22Rv1 (cell line): ENCODE measurements around the gene GPX4.

Source experiments
- H3K27ac ChIP-seq: fragments of 450-650 bp; 2 replicates; pipeline ENCODE4 v1.5.1; 2017
- CTCF ChIP-seq: fragments of 450-650 bp; IDR thresholded peaks from 2 replicates; pipeline ENCODE4 v1.5.1; 2017; ENCODE audit warnings: mild to moderate bottlenecking
- ZFX ChIP-seq: fragments of 450-650 bp; IDR thresholded peaks from 2 replicates; pipeline ENCODE4 v1.6.1; 2017; ENCODE audit warnings: antibody characterized with exemption, borderline replicate concordance

GPX4 gene

GRCh38 chr19:1116726-1117581 lies 13.2 kb downstream of the GPX4 start:
- H3K27ac ChIP-seq = peak overlapping the region; percentile 98
- TF ChIP-seq CTCF = no peak
- no peak for TF ChIP-seq ZFX

- H3K27ac ChIP-seq = peak overlapping the region; percentile 98
- TF ChIP-seq CTCF = no peak
- TF ChIP-seq ZFX = no peak
Measured at GRCh38 chr19:1117654-1118053, 13.9 kb downstream of the GPX4 start.

GRCh38 chr19:1118999-1119398 lies 15.2 kb downstream of the GPX4 start:
- no peak for TF ChIP-seq ZFX
- TF ChIP-seq CTCF = no peak
- H3K27ac ChIP-seq = no peak overlapping the region

- TF ChIP-seq CTCF (no peak), ZFX (no peak)
Measured at GRCh38 chr19:1119475-1120217, 15.9 kb downstream of the GPX4 start.

DNA sequence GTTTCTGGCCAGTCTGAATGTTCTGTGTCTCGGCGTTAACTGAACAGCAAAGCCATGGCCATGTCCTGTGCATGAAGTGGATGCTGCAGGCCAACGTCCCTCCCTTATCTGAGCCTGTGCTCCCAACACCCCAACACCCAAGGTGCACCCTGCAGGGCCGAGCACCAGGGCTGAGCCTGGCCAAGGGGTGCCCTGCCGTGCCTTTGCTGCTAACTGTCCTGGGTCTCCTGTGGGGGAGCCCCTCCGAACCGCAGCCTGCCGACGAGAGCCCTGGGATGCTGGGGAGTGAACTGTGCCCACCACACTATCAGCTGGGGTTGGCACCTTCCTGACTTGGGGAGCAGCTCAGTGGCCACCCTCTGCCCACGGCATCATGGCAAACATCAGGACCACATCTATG lies 17.6 kb downstream of the GPX4 start:
- TF ChIP-seq ZFX (no peak), CTCF (no peak)
- H3K27ac ChIP-seq = no peak overlapping the region

More at GRCh38 chr19:1119475-1120217, 15.9 kb downstream of the GPX4 start:
- H3K27ac ChIP-seq = no peak overlapping the region

DNA sequence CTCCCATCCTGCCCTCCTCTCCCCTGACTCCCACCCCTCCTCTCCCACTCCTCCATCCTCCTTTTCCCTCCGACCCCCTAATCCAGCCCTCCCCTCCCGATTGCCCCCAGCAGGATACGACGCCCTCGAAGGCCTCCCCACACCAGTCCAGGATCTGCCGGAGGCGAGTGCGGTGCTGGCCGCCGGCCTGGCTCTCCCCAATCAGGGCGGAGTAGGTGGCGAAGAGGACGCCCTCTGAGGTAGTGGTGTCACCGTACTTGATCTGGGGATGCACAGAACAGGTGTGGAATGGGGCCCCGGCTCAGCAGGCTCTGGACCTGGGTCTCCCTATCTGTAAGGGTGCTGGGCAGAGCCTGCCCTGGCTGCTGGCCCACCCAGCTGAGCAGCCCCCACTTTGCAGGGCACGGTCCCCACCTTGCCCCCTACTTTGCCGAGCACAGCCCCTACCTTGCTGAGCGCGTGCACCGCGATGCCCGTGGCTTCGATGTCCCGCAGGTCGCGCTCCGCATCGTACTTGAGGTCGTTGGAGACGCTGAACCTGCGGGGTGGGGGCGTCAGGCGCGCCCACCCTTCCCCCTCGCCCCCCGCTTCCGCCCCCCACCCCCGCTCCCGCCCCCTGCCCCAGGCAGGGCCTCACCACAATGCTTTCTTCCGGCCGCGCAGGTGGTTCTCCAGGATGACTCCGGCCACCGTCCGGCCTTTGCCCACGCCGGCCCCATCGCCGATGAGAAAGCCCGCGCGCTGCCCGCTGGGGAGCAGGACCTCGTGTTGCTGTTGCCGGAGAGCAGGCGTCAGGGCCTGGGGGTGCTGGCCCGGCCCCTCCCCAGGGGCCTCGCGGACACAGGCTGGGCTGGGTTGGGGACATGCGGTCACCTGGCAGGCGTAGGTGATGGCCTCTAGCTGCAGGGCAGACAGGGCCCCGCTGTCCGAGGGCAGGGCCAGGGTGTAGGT lies 18.5 kb downstream of the GPX4 start:
- H3K27ac ChIP-seq = no peak overlapping the region
- TF ChIP-seq CTCF (no peak), ZFX (no peak)
